COR-L47 (cell line): ENCODE results near the gene MYH11.
"Not testable (repeated sequence)": the region's sequence is repeated elsewhere in the genome, so short reads cannot be mapped to it uniquely, and the experiment has no call there.

Experiments used
- DNase-seq: peaks from one replicate; lab custom pipeline; 2025; lab: John Stamatoyannopoulos, UW

The MYH11 gene

DNA sequence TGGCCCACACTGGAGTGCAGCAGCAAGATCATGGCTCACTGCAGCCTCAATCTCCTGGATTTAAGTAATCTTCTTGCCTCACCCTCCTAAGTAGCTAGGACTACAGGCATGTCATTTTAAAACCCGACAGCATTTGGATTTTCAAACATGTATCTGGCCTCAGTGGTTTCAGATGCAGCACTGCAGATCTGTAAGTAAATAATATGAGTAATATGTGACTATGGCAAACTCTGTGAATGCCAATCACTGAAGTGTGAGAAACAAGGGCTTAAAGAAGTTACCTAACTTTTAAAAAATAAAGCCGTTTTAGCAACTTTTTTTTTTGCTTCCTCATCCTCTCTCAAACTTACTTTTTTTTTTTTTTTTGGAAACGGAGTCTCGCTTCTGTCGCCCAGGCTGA is 19.7 kb upstream of the MYH11 start:
- DNase-seq, result no peak

DNA sequence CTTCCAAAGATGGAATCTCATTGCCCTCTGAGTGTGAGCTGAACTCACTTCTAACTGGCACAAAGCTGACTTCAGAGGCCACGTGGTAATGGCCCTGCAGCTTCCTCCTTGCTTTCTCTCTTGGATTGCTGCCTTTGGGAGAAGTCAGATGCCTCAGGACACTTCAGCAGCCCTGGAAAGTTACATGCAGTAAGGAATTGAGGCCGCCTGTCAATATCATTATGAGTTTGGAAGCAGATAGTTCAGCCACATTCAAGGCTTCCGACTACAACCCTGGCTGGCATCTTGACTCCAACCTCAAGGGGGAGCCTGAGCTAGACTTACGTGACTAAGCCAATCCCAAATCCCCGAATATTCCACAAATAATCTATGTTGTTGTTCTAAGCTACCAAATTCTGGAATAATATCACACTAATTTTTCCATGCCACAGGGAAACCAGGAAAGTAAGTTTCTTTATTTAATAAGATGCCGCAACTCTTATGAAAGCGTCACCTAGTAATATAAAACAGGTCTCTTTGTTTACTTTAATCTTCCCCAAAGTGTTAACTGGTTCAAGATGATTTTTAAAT is 18.0 kb upstream of the MYH11 start:
- no peak for DNase-seq

DNA sequence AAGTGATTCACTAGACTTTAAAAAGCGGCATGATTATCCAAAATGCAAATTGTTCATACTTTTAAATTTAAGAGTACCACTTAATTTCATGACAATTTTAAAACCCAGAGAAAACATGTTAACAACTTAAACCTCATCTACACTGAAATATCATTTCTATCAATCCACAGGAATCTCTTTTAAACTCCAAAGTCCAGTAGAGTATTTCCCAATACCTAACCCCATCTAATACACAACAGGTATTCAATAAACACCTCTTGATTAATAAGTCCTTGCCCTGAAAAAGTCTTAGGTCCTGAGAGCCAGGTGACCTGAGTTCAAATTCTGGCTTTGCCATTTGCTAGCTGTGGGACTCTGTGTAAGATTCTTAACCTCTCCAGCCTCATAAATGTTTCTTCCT is 16.9 kb upstream of the MYH11 start:
- DNase-seq, result no peak

DNA sequence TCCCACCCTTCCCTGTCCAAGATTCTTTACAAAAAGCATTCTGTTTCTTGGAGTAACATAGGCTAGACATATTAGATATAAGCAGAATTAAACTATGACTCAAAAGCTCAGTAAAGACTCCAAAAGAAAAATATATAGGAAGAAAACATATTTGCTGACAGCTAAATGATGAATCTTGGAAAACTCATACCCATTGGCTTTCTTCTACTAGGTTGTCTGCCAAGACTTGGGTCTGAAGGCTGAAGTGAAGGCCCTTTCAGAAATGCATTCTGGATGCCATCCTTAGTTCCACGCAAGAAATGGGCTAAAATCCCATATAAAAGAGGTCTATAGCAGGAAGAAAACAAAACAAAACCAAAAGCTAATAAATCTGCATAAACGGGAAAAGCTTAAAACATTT is 16.5 kb upstream of the MYH11 start:
- DNase-seq, result no peak

DNA sequence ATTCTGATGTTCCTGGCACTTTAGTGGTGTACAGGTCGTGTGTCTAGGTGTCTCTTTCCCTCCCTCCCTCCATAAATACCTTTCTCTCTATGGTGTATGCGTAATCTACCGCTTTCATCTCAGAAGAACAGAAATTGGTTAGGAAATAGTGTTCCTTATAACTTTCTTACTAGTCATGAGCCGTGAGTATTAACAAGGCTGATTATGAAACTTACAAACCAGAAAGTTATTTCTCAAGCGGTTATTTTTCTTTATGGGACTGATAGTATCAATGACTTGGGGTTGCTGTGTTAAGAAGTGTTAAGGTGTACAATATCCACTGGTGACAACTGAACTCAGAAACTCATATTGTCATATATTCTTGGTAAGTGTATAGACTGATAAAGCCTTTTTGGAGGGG is 13.2 kb upstream of the MYH11 start:
- no peak for DNase-seq

DNA sequence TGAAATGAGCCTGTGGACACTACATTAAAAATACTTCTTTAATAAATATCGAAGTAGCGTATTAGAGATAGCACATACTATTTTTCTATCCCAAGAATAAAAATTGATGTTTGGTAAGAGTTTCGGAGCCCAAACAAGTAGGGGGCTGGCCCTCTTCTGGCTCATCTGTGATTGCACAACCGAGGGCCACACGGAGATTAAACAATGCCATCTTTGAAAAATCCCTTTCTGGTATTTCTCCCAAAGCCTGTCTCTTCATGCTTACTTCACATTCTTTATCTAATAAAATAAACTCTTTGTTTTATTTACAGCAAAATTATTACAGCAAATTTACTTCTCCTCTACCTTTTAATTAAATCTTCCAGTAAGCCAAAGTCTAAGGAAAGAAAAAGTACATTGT is 9.6 kb upstream of the MYH11 start:
- DNase-seq, result no peak

DNA sequence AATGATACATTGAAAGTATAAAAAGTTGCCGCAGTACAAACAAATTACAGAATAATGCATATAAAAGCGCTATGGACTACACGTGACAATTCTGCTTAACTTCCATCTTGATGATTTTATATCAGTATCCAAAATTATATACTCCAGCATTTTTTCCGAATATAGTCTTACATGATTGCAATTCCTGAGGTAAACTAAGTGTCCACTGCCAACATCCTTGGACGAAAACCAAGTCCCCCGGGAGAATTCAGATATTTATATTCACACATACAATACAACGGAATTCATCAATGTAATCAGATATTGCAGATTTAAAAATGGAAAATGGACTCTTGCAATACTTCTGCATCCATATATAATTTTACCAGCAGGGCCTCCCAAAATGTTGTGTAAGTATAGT is 8.9 kb upstream of the MYH11 start:
- no peak for DNase-seq

DNA sequence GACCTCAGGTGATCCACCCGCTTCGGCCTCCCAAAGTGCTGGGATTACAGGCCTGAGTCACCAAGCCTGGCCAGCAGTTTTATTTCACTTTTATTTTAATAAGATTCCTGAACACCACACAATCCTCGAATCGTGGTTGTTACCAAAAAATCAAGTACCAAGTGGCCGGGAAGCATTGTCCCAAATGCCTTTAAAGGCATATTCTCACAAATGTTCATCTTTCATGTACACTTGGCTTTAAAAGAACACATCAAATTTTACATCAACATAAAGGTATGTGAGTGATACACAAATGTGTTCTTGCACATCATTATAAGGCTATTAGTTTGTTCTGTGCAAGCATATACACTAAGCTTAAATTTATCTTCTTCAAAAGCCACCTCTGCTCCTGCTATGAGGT is 8.1 kb upstream of the MYH11 start:
- no peak for DNase-seq

DNA sequence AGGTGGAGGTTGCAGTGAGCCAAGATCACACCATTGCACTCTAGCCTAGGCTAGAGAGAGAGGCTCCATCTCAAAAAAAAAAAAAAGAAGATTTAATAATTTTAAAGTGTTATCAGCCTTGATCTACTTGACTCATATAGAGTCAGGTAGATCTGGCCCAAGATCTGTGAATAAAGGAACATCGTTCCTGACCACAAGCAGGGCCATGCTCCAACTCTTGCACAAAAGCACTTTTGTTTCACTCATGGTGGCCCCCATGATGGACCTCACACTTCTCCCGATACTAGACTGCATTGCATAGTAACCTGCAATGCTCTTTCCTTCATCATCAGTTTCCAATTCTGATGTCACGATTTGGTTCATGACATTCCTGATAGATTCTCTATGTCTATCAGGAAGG is 5.2 kb upstream of the MYH11 start:
- no peak for DNase-seq

DNA sequence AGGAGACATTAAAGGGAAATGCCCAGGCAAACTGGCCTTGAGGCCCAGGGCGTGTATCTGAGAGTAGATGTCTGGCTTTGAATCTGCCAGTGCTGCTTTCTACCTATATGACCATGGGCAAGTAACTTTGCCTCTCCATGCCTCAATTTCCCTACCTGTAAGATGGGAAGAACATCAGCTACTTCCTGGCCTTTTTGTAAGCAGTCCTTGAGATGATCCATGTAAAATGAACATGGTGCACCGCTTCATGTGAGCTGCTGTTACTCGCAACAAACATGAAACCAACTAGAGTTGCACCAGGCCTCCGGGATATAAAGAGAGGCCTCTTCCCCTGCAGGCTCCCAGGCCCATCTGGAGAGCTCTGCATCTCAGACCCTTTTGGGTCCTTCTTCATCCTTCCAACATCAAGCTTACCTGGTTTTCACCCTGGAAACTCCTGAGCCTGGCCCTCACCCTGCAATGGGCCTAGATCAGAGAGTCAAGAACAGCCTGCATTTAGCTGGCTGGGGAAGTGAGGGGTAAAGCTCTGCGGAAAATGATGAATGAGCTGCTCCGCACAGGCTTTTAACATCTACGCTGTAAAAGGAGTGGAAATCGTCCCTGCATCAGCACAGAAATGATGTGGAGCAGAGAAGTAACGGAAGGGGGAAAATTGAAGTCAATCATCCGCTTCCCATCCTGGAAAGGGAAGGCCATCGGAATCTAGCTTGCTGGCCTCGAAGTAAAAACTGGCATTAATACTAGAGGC is 2.3 kb upstream of the MYH11 start:
- no peak for DNase-seq

DNA sequence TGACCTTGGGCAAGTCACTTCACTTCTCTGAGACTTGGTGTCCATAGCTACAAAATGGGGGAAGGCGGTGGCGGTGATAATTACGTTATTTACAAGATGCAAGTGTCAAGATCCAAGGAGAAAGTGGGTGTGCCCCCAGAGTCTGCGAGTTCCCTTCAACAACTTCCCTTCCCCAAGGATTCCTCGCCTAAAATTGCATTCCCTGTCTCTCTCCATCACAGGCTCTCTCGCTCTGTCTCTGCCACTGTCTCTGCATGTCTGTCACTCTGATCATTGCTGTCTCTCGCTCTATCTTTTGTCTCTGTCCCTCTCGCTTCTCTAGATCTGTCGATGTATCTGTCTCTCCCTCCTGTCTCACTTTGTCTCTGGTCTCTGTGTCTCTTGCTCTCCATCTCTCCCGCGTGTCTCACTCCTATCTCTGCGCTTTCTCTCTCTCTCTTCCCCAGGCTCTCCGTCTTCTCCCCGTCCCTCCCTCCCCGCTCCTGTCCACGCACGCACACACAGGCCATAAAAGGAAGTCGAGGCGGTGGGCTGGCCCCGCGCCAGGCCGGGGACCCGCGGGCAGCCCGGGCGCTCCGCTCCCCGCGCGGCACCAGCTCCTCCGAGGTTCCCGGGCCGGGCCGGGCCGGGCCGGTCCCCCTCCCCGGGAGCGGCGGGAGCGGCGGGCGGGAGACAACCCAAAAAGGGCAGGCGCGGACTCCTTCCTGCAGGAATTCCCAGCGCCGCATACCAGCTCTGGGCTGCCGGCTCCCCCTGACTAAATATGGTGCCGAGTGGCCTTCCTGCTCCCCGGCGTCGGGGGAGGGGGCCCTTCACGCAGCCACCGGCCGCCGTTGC is 1.1 kb upstream of the MYH11 start:
- DNase-seq, result no peak

DNA sequence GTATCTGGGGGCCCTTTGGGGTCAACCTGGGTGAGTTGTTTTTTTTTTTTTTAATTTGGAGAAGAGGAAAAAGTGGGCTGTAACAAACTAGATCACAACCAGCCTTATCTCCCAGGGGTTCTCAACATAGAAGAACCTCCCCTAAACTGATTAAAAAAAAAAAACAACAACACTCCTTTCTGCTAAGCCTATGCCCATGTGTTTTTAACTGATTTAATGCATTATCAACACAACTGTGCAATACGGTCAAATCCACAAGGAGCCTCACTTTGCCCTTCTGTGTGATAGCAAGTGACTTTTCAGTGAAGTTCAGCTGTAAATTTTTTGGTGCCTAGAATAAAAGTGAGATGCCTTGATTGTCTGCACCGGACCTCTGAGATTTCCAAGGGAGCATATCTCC is 646 bp downstream of the MYH11 start:
- no peak for DNase-seq

DNA sequence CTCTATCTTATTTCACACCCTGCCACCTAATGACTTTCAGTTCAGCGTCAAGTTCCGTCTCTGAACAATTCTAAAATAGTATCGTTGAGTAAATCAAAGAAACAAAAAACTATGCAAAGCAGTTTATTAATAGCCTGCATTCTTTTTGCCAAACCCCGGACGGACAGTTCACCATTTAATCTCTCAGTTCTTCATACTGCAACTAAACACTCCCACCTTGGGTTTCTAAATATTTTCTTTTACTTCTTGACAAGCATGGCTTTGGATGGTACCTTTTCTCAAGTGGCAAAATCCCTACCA is 1.2 kb downstream of the MYH11 start:
- DNase-seq, result no peak

DNA sequence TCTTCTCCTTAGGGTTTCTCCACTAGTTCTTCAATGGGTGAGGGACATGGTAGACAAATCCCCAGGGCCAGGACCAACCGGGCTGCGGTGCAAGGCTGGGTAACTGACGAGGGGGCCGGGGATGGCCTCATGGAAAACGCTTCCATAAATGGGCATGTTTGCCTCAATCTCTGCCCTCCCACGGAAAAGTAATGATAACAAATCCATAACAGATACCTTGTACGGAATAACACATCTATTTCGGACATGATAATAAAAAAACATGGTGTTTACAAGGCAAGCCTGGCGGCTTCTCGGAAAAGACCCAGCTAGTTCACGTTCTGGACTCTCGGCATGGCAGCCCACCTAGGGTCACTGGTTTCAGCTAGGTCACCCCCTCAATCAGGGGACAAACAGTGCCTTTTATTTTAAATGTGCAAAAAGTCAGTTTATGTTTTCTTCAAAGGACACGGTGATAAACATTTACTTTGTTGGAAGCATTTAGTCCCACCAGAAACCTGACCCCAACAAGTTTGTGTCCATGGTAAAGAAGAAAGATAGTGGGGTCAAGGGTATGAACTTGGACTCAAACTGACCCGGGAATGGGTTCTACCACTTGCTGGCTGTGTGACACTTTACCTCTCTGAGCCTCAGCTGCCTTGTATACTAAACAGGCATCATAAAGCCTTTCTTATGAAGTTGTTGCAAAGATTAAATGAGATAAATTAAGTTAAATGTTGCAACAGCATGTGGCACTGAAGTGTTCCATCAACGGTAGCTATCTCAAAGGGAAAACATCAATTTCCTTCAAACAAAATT is 1.7 kb downstream of the MYH11 start:
- DNase-seq, result no peak

DNA sequence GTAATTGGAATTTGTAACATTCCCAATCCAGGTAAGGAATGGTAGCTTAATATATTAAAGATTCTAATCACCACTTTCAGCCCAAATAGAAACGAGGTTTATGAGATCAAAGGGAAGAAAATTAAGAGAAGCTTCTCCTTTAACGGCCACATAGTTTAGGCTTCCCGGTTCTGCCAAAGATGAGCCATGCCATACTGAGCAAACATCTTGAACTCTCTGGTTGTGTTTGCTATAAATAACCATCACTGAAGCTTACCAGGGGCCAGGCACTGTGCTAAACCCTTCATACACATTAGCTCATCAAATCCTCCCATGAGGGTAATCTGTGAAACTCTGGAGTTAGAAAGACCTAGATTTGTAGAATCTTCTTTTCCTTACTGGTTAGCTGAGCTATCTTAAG is 2.8 kb downstream of the MYH11 start:
- DNase-seq, result no peak

DNA sequence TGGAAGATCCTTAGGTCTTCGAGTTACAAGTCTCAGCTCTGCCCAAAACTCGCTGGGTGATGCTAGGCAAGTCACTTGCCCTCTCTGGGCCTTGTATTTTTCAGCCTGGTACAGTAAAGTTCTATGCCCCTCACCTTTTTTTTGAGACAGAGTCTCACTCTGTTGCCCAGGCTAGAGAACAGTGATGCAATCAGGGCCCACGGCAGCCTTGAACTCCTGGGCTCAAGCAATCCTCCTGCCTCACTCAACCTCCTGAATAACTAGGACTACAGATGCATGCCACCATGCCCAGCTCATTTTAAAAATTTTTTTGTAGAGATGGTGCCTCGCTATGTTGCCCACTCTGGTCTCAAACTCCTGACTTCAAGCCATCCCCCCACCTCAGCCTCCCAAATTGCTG is 3.8 kb downstream of the MYH11 start:
- no peak for DNase-seq

DNA sequence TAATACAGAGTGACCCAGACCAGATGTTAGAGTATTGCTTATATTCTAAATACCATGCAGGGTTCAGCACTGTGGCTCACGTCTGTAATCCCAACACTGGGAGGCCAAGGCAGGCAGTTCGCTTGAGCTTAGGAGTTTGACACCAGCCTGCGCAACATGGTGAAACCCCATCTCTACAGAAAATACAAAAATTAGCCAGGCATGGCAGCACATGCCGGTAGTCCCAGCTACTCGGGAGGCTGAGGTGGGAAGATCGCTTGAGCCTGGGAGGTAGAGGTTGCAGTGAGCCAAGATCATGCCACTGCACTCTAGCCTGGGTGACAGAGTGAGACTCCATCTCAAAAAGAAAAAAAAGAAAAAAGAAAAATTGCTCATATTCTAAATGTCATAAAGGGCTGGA is 6.3 kb downstream of the MYH11 start:
- not testable (repeated sequence) for DNase-seq

DNA sequence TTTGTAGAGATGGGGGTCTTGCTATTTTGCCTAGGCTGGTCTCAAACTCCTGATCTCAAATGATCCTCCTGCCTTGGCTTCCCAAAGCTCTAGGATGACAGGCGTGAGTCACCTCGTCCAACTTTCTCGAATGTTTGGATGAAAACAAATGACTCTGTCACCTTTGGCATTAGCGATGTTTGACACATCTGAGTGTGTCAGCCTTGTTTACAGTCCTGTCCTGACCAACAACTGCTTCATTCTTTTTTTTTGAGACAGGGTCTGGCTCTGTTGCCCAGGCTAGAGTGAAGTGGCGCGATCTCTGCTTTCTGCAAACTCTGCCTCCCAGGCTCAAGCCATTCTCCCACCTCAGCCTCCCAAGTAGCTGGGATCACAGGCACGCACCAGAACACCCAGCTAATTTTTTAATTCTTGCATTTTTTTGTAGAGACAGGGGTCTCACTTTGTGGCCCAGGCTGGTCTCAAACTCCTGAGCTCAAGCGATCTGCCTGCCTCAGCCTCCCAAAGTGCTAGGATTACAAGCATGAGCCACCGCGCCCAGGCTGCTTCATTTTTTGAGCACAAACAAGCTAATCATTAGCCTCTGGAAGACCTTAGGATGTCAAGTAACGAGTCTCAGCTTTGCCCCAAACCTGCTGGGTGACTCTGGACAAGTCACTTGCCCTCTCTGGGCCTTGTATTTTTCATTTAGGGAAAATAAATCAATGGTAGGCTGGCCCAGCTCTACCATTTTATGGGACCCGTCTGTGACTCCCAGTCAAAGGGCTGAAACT is 7.4 kb downstream of the MYH11 start:
- DNase-seq, result no peak

DNA sequence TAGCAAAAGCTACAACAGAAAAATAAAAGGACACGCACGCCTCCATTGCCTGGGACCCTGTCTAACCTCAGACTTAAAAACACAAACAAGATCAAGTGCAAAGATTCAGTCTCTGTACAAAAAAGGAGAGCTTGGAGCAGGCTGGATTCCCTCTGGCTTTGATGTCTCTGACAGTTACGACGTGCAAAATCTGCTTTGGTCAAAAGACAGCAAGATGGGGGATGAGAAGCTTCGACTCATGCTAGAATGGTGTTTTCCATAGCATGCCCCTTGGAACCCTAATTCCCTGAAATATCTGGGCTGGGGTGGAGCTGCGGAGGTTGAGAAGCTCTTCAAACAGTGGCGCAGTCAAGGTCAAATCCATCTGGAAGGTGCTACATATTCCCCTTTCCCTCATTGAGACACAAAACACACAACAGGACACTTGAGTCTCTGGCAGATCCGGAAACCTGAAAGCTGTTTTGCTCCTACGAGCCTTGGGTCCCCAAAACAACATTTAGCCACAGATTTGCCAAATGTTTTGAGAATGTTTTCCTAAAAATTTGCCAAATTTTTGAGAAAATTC is 9.1 kb downstream of the MYH11 start:
- no peak for DNase-seq

DNA sequence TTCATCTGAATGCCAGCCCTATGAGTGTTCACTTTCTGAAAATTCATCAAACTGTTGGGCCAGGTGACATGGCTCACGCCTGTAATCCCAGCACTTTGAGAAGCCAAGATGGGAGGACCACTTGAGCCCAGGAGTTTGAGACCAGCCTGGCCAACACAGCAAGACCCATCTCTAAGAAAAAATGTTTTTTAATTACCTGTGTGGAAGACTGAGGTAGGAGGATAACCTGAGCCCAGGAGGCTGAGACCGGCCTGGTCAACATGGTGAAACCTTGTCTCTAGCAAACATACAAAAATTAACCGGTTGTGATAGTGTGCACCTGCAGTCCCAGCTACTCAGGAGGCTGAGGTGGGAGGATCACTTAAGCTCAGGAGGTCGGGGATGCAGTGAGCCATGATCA is 10.3 kb downstream of the MYH11 start:
- DNase-seq, result no peak

DNA sequence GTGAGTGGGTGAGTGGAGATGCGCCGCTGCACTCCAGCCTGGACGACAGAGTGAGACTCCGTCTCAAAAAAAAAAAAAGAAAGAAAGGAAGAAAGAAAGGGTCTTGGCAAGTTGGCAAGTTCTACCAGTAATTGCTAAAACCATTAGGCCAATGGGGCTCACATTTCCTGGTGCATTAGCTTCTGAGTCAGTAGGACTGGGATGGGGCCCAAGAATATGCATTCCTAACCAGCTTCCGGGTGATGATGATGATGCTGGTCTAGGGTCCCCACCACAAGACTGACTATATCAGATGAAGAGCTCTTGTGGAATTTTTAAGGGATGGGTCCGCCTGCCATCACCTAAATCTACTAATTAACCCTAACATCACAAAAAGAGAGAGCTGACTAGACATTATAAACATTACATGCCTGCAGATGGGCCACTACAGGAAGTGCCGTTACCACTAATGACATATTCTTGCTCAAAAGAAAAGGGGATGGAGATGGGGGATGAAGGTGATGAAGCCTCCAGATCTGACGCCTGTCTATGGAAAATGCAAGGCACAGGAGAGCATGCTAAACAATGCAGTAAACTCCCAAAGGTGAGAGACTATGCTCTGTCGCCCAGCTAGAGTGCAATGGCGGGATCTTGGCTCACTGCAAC is 13.1 kb downstream of the MYH11 start:
- DNase-seq, result no peak
